Adrenal gland (tissue), 12 donors: ENCODE measurements around the gene LPP. TPM values are rescaled to one million over a fixed set of nuclear protein-coding genes. Genes with fewer than 3 reads are reported as not detected.

Experiments
- DNase-seq, 7 donors: peaks; one replicate each; pipeline ENCODE4 v3.0.0-alpha.2; 2019 to 2020
- H3K27ac ChIP-seq, 5 donors: fragments of 200-600 bp; sonication (generic) in 4 of 5; 1 replicate in 3 of 5; 2 replicates in 2 of 5; pipeline versions ENCODE4 v1.5.1 to v1.8.0; 2016 to 2020; ENCODE audit warnings: mild to moderate bottlenecking in 1 of 5
- H3K27me3 ChIP-seq: fragments of 200-600 bp; 2 replicates; pipeline ENCODE4 v1.8.0; 2021
- H3K36me3 ChIP-seq, 2 donors: fragments of 200-600 bp; replicated peaks in 1 of 2; 1 replicate in 1 of 2; 2 replicates in 1 of 2; pipeline versions ENCODE4 v1.5.1 to v1.8.0; 2018 to 2022
- H3K4me1 ChIP-seq, 2 donors: fragments of 200-600 bp; replicated peaks in 1 of 2; 1 replicate in 1 of 2; 2 replicates in 1 of 2; pipeline versions ENCODE4 v1.5.1 to v1.8.0; 2018 to 2021
- H3K4me3 ChIP-seq, 4 donors: fragments of 200-600 bp; sonication (generic) in 3 of 4; one replicate each; pipeline ENCODE4 v1.5.1; 2016 to 2018
- H3K9me3 ChIP-seq, 3 donors: fragments of 200-600 bp; sonication (generic) in 1 of 3; replicated peaks in 1 of 3; 1 replicate in 2 of 3; 2 replicates in 1 of 3; pipeline versions ENCODE4 v1.5.1 to v1.8.0; 2016 to 2021
- CTCF ChIP-seq, 6 experiments: fragments of 450-650 bp in 4 of 6; fragments of 200-600 bp in 2 of 6; sonication (generic) in 1 of 6; IDR thresholded peaks; 1 replicate in 5 of 6; 2 replicates in 1 of 6; pipeline versions ENCODE4 v1.5.1 to v1.8.0; 2016 to 2021; ENCODE audit warnings: antibody characterized with exemption in 6 of 6, mild to moderate bottlenecking in 2 of 6, moderate library complexity in 1 of 6
- POLR2A ChIP-seq, 2 donors: fragments of 450-650 bp; IDR thresholded peaks; one replicate each; pipeline ENCODE4 v1.6.1; 2017; ENCODE audit warnings: antibody characterized with exemption in 2 of 2, mild to moderate bottlenecking in 2 of 2, moderate library complexity in 1 of 2
- WGBS, 4 donors: extraction: QIAGEN DNeasy Blood & Tissue Kit in 2 of 4; methylation state at CpG; one replicate each; pipeline versions ENCODE4 v1.1.5 to v1.1.7; 2013 to 2017; 5-methylcytosine and 5-hydroxymethylcytosine counted together
- intact Hi-C, 2 donors: fragments of 100-400 bp; cut with DNase I; formaldehyde crosslinking; loops; one replicate each; pipeline versions ENCODE4 v1.14.1 to v1.15.0; 2022 to 2023
- polyA plus RNA-seq, 3 donors: library from polyadenylated mRNA; stranded (reverse); fragments of 200-250 nt in 2 of 3; fragments of 350-450 nt in 1 of 3; fragmentation: Illumina TruSeq in 1 of 3; extraction: RNeasy Lipid Tissue Mini Kit (QIAGEN cat#74804) in 1 of 3; gene quantifications; one replicate each; pipeline ENCODE4 v1.2.3, GENCODE V29; 2013 to 2014
- total RNA-seq, 9 donors: library from RNA; depleted of rRNA in 4 of 9; stranded (reverse); fragments of >200 nt in 4 of 9; fragments of 120-200 nt in 1 of 9; fragmentation: NEBNext Ultra II Directional in 1 of 9; extraction: Animal tissue kit (Norgen Biotek cat#: 25700) in 1 of 9; gene quantifications; one replicate each; pipeline versions ENCODE4 v1.1.0 to v1.2.4, GENCODE V29; 2013 to 2023
- donor health status: healthy with polysubstance abuse.
- donor health status: Bipolar disorder and iron deficiency.
- donor health status: DM: yes; HTN: yes; CAD: no.
- donor health status: DM: no; HTN: no; CAD: no.
- donor health status: DM: no; HTN: no; CAD: no.
- donor health status: DM: yes; HTN: yes; CAD: no.

LPP gene
- total and polyA plus RNA-seq, 12 donors: 7.0 to 170 (median 101) TPM

GRCh38 chr3:188396900-188397299 lies 242.9 kb downstream of the LPP start:
- peak overlapping the region; percentile 73 to 91 (median 88) for H3K27ac ChIP-seq
- H3K9me3 ChIP-seq: no peaks in the 10 kb centered on the region
- peak overlapping the region in 1 of 4 donors; percentile 39 for H3K4me3 ChIP-seq
- intact Hi-C loops: loop anchor here in 1 of 2 donors (10.0 kb wide), 1 partner anchor 102 kb away; no protein-coding TSS in a partner anchor
- TF ChIP-seq CTCF (IDR thresholded peaks at IDR 0.05) (no peak), POLR2A (IDR thresholded peaks at IDR 0.05) (peak in 1 of 2 donors; percentile 61)
- DNase-seq: peak; percentile 45 to 79 (median 69)
- no peaks in the 10 kb centered on the region for H3K27me3 ChIP-seq
- H3K36me3 ChIP-seq: no peaks in the 10 kb centered on the region
- peaks cover 16 to 46% of the 10 kb centered on the region in 2 donors for H3K4me1 ChIP-seq
- 22 to 25% (median 24%) methylated on average over 3 of the region's 3 CpGs for WGBS, 4 donors

- TF ChIP-seq CTCF (IDR thresholded peaks at IDR 0.05): no peak
- TF ChIP-seq POLR2A (IDR thresholded peaks at IDR 0.05): no peak
- WGBS, 4 donors: 66 to 75% (median 68%) methylated on average over 12 of the region's 12 CpGs
- Histone ChIP-seq H3K36me3 (no peaks in the 10 kb centered on the region), H3K4me3 (peak overlapping the region in 2 of 4 donors; percentile 2 to 39), H3K27ac (peak overlapping the region; percentile 73 to 91 (median 88)), H3K9me3 (no peaks in the 10 kb centered on the region), H3K4me1 (peaks cover 16 to 46% of the 10 kb centered on the region in 2 donors), H3K27me3 (no peaks in the 10 kb centered on the region)
- DNase-seq: peak in 2 of 7 donors; percentile 16 to 33
- intact Hi-C loops: loop anchor here in 1 of 2 donors (10.0 kb wide), 1 partner anchor 103 kb away; no protein-coding TSS in a partner anchor
Measured at GRCh38 chr3:188397766-188398705, 244.1 kb downstream of the LPP start.

- H3K4me3 ChIP-seq: no peak overlapping the region
- intact Hi-C loops: no loop called here
- DNase-seq: peak in 1 of 7 donors; percentile 32
- no peak for TF ChIP-seq CTCF (IDR thresholded peaks at IDR 0.05)
- no peak for TF ChIP-seq POLR2A (IDR thresholded peaks at IDR 0.05)
- H3K27me3 ChIP-seq: no peaks in the 10 kb centered on the region
- no peaks in the 10 kb centered on the region for H3K9me3 ChIP-seq
- H3K27ac ChIP-seq: peak overlapping the region in 1 of 5 donors; percentile 18
- no peaks in the 10 kb centered on the region for H3K36me3 ChIP-seq
- peaks cover 16 to 53% of the 10 kb centered on the region in 2 donors for H3K4me1 ChIP-seq
- WGBS, 4 donors: 44 to 90% (median 66%) methylated on average over 2 of the region's 2 CpGs
Measured at GRCh38 chr3:188400494-188401243, 246.7 kb downstream of the LPP start.
